Gastroesophageal sphincter (tissue), 3 donors: ENCODE data around the gene PIP5K1B.

ENCODE experiments used
- CTCF ChIP-seq, 4 experiments: fragments of 200-600 bp in 2 of 4; fragments of 450-650 bp in 2 of 4; sonication (generic) in 1 of 4; IDR thresholded peaks; one replicate each; pipeline ENCODE4 v1.5.1; 2017 to 2019; ENCODE audit warnings: antibody characterized with exemption in 4 of 4, mild to moderate bottlenecking in 2 of 4, moderate library complexity in 2 of 4
- EP300 ChIP-seq: sonication (generic); formaldehyde crosslinking; IDR thresholded peaks from one replicate; pipeline ENCODE4 v1.6.1; 2017; ENCODE audit warnings: antibody characterized with exemption, mild to moderate bottlenecking
- POLR2A ChIP-seq, 2 donors: fragments of 450-650 bp; IDR thresholded peaks; one replicate each; pipeline ENCODE4 v1.6.1; 2017; ENCODE audit warnings: antibody characterized with exemption in 2 of 2, mild to moderate bottlenecking in 2 of 2, moderate library complexity in 1 of 2
- POLR2AphosphoS5 ChIP-seq: sonication (generic); formaldehyde crosslinking; IDR thresholded peaks from one replicate; pipeline ENCODE4 v1.6.1; 2017; ENCODE audit warnings: antibody characterized with exemption

- TF ChIP-seq CTCF (IDR thresholded peaks at IDR 0.05) (no peak), EP300 (no peak), POLR2A (IDR thresholded peaks at IDR 0.05) (no peak), POLR2AphosphoS5 (no peak)
Measured at GRCh38 chr9:68749579-68750159, 44.6 kb downstream of the PIP5K1B start.
